ENCODE data around the gene PLXND1. TPM values are rescaled to one million over a fixed set of nuclear protein-coding genes. Genes with fewer than 3 reads are reported as not detected.

The PLXND1 gene
- total RNA-seq, 1 donor from 2014 or later, result 56.9 TPM

DNA sequence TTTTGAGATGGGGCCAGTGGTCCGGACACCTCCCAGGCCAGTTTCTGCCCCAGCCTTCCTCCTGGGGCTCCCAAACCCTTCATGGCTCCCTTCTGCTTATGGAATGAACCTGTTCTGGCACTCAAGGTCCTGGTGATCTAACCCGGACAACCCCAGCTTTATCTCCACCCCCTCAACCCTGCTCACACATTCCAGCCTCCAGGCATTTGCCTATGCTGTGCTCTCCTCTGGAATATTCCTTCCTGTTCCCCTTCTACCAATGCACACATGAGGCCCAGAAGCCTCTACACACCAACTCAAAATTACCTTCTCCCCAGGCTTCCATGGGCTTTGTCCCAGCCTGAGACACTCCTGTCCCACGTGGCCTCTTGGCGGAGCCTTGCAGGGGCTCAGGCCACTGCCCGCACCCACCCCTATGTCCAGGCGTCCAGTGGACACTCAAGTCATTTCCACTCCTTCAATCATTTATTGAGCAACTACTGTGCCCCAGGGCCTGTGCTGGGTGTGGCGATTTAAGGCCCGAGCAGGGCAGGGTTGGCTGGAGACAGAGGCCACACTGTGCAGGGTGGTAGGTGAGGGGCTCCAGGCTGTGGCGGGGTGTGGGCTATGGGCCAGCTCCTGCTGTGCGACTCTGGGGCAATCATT is 18.8 kb downstream of the PLXND1 start:
- no peaks in the 10 kb centered on the region for H3K9me3 Mint-ChIP-seq
- TF ChIP-seq, protein P1, sequence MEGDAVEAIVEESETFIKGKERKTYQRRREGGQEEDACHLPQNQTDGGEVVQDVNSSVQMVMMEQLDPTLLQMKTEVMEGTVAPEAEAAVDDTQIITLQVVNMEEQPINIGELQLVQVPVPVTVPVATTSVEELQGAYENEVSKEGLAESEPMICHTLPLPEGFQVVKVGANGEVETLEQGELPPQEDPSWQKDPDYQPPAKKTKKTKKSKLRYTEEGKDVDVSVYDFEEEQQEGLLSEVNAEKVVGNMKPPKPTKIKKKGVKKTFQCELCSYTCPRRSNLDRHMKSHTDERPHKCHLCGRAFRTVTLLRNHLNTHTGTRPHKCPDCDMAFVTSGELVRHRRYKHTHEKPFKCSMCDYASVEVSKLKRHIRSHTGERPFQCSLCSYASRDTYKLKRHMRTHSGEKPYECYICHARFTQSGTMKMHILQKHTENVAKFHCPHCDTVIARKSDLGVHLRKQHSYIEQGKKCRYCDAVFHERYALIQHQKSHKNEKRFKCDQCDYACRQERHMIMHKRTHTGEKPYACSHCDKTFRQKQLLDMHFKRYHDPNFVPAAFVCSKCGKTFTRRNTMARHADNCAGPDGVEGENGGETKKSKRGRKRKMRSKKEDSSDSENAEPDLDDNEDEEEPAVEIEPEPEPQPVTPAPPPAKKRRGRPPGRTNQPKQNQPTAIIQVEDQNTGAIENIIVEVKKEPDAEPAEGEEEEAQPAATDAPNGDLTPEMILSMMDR (conservative IDR thresholded peaks at IDR 0.05), result no peak
- no peak for DNase-seq (ENCODE audit: extremely low spot score, unreplicated experiment)
- peaks cover 32% of the 10 kb centered on the region for H3K4me1 Mint-ChIP-seq (ENCODE audit: unreplicated experiment)
- peak overlapping the region; percentile 92 for H3K27ac Mint-ChIP-seq
- H3K36me3 Mint-ChIP-seq, result no peaks in the 10 kb centered on the region
- no peaks in the 10 kb centered on the region for H3K27me3 Mint-ChIP-seq
- no peak overlapping the region for H3K4me3 Mint-ChIP-seq

DNA sequence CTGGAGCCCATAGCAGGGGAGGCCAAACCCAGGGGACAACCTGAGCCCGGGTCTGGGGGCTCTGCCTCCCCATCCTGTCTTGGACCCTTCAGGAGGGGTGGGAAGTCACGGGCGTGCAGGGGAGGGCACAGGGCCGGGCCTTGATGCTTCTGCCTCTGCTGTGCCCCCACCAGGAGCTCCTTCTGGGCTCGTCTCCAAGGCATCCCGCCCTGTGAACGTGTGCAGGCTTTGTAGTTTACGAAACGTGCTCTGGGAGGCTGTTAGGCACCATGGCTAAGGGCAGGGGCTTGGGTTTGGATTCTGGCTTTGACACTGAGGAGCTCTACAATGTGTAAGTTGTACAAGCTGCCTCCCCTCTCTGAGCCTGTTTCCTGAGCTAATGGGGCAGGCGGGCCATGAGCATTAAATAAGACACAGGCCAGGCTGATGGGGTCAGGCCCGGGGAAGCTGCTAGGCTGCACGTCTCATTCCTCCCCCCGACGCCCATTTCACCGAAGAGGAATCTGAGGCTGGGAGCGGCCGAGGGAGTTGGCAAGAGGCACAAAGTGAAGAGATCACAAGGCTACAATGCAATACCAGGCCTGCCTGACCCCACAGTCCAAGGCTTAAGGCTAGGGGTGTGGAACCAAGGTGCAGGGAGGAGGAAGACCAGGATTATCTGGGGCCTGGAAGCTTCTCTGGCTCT is 19.6 kb downstream of the PLXND1 start:
- Mint-ChIP-seq H3K4me3 (no peak overlapping the region), H3K27ac (peak overlapping the region; percentile 92), H3K4me1 (ENCODE audit: unreplicated experiment) (peaks cover 29% of the 10 kb centered on the region), H3K27me3 (no peaks in the 10 kb centered on the region), H3K9me3 (no peaks in the 10 kb centered on the region), H3K36me3 (no peaks in the 10 kb centered on the region)
- TF ChIP-seq, protein P1 (conservative IDR thresholded peaks at IDR 0.05), result no peak
- no peak for DNase-seq (ENCODE audit: extremely low spot score, unreplicated experiment)

DNA sequence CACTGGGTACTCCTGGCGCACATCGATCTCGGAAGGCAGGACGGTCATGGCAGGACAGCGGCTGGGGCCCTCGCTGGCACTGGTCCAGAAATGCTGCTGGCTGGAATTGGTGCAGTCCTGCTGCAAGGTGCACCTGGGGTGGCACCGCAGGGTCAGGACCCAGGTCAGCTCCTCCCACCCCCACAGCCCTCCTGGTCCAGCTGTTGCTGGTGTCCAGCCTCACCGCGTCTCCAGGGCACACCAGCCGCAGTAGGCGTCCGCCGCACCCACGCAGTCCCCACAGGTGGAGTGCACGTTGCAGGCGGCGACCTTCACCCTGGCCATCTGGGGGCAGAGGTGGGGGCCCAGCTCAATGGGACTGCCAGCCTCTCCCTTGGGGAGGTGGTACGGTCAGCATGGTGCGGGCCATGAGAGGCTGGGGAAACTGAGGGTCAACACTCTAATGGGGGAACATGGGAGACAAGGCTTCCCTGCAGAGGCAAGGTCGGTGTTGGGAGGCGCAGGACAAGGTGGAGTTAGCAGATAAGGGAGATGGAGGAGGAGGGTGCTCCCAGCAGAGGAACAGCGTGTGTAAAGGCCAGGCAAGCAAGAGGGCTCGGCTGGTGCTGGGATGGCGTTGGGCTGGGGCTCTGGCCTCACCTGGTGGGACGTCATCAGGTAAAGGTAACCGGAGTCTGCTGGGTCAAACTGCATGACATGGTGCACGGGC is 20.4 kb downstream of the PLXND1 start:
- DNase-seq (ENCODE audit: extremely low spot score, unreplicated experiment), result no peak
- H3K27me3 Mint-ChIP-seq, result no peaks in the 10 kb centered on the region
- H3K27ac Mint-ChIP-seq, result no peak overlapping the region
- no peak overlapping the region for H3K4me3 Mint-ChIP-seq
- H3K9me3 Mint-ChIP-seq, result no peaks in the 10 kb centered on the region
- H3K4me1 Mint-ChIP-seq (ENCODE audit: unreplicated experiment), result peaks cover 21% of the 10 kb centered on the region
- H3K36me3 Mint-ChIP-seq, result no peaks in the 10 kb centered on the region
- TF ChIP-seq, protein P1 (conservative IDR thresholded peaks at IDR 0.05), result no peak

DNA sequence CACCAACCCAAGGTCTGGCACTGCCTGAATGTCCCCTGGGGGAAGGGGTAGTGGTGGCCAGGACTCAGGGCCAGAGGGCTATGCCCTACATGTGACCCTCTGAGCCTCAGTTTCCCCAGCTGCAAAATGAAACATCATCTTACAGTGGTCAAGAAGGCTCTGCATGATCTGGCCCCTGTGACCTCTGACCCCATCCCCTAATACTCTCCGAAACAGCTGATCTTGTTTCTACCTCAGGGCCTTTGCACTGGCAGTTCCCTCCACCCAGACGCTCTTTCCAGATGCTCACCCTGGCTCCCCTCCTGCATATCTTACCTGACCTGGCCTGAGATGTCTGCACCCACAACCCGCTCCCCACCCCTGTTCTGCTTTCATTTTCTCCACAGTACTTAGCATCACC is 21.8 kb downstream of the PLXND1 start:
- peak overlapping the region; percentile 40 for H3K27ac Mint-ChIP-seq
- DNase-seq (ENCODE audit: extremely low spot score, unreplicated experiment), result no peak
- TF ChIP-seq, protein P1 (conservative IDR thresholded peaks at IDR 0.05), result no peak
- no peaks in the 10 kb centered on the region for H3K36me3 Mint-ChIP-seq
- H3K4me3 Mint-ChIP-seq, result no peak overlapping the region
- no peaks in the 10 kb centered on the region for H3K27me3 Mint-ChIP-seq
- H3K4me1 Mint-ChIP-seq (ENCODE audit: unreplicated experiment), result peaks cover 11% of the 10 kb centered on the region
- H3K9me3 Mint-ChIP-seq, result no peaks in the 10 kb centered on the region

DNA sequence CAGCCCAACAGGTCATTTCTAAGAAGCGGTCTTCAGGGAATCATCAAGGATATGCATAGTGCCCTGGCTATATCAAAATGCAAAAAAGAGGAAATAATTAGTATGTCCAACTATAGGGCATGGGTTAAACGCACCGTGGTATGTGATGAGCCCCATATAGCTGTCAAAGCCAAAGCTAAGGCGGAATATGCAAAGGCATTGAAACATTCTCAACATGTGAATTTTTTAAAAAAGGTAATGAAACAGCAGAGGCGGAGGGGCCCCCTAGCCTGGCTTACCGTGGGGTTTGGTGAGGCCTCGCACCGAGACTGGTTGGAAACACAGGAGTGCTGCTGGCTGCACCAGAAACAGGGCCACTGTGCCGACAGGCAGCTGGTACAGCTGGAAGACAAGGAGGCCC is 23.2 kb downstream of the PLXND1 start:
- Mint-ChIP-seq H3K36me3 (no peaks in the 10 kb centered on the region), H3K27ac (no peak overlapping the region), H3K27me3 (no peaks in the 10 kb centered on the region), H3K4me3 (no peak overlapping the region), H3K4me1 (ENCODE audit: unreplicated experiment) (peaks cover 11% of the 10 kb centered on the region), H3K9me3 (no peaks in the 10 kb centered on the region)
- no peak for DNase-seq (ENCODE audit: extremely low spot score, unreplicated experiment)
- TF ChIP-seq, protein P1 (conservative IDR thresholded peaks at IDR 0.05), result no peak
